ENCODE results near the gene DENND2C.
"Not testable (repeated sequence)": the region's sequence is repeated elsewhere in the genome, so short reads cannot be mapped to it uniquely, and the experiment has no call there.

The DENND2C gene

DNA sequence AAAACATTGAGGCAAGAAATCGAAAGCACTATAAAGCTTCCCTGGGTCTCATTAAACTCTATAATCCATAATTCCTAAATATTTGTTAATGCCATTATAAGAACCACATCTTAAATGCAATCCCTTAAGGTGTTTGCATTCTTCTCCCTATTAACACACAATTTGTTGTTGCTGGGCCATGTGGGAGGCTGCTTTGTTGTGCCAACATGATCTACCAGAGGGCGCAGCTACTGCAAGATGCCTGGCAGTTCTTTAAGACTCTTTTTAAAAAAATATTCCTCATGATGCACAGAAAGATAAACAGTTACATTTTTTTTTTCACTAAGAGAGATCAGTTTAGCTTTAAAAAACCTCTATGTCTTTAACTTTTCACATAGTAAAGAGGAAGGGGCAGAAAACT, 49.4 kb downstream of the DENND2C start:
- in situ Hi-C loops (cut with MboI; ENCODE audit: low pct_unique_long_range_greater_than_20kb, low sequenced_read_pairs), result no loop called here
- DNase-seq, result no peak

DNA sequence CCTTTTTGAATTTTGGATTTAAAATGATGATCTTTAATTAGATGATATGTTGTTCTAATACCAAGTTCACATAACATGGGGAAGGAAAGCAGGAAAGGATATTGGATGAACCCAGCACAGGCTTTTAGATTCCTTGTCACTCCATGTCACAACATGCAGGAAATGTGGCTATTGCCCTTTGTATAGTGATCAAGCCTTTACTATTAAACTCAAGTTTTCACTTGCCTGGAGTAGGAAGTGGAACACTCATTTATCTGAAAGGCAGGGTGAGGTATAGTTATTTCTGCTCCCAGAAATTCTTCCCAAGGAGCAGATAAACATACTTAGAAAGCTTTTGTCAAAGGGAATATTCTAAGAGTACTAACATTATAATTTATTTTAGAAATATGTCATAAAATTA, 51.2 kb downstream of the DENND2C start:
- in situ Hi-C loops (cut with MboI; ENCODE audit: low pct_unique_long_range_greater_than_20kb, low sequenced_read_pairs), result no loop called here

GRCh38 chr1:114610546-114611245, 59.2 kb downstream of the DENND2C start:
- in situ Hi-C loops (cut with MboI; ENCODE audit: low pct_unique_long_range_greater_than_20kb, low sequenced_read_pairs), result no loop called here
- no peak for DNase-seq

More for the DNA sequence above, 51.2 kb downstream of the DENND2C start:
- no peak for DNase-seq

DNA sequence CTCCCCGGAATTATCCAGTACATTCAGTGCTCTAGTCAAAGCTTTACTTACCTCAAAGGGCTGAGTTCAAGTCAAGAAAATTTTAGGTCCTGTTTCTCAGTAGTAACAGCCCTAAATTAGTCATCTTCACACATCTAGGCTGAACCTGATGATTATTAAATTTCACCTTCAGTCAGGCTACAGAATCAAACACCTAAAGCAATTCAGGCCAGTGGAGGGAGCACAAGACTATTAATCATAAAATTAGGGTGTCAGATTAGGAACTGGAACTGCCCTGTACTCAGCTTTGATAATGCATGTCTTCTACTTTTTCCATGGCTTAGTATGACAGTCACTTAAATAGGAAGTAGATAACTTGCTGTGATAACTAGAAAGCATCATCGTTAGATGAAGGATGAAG, 60.0 kb downstream of the DENND2C start:
- in situ Hi-C loops (cut with MboI; ENCODE audit: low pct_unique_long_range_greater_than_20kb, low sequenced_read_pairs), result no loop called here
- DNase-seq, result no peak

DNA sequence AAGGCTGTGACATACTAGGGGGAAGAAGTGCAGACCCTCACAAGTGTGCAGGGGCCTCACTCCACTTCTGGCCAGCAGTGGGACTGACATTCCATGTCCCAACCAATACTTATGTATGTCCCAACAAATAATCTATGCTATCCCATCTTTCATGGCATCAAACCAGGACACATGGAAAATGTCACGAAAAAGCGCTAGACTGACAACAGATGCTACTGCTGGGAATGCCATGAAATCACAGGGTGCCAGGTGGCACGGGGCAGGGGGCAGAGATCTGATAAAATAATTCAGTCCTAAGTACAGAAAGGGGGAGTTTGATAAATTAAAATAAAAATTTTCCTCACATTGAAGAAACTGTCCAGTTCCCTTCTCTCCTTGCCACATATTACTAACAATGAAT, 60.8 kb downstream of the DENND2C start:
- no peak for DNase-seq
- in situ Hi-C loops (cut with MboI; ENCODE audit: low pct_unique_long_range_greater_than_20kb, low sequenced_read_pairs), result no loop called here

DNA sequence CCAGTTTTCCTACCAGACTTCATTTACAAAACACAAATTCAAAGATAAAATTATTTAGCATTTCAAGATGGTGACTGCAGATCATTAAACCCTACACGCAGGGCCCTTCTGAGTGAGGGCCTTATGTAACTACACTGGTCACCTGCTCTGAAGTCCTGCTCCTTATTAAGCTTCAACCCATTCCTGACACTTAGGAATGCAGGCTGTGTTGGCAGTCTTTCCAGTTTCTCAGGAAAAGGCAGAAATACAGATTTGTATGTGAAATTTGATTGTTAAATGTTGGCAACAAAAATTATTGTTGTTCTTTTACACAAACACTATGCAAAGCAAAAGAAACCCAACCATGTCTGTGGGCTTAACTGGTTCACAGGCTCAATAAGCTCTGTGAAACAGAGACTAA, 62.6 kb downstream of the DENND2C start:
- no peak for DNase-seq
- in situ Hi-C loops (cut with MboI; ENCODE audit: low pct_unique_long_range_greater_than_20kb, low sequenced_read_pairs), result no loop called here

DNA sequence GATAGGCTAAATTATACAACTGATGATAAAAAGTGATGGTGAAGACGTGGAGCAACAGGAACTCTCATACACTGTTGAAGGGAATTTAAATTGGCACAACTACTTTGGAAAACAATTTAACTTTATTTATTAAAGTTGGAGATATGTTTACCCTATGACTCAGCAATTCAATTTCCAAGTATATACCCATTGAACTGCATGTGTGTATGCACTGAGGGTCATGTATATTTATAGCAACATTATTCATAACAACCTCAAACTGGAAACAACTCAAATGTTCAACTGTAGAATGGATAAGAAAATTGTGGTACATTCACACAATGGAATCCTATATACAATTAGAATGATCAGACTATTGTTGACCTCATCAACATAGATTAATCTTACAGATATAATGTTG, 71.9 kb downstream of the DENND2C start:
- in situ Hi-C loops (cut with MboI; ENCODE audit: low pct_unique_long_range_greater_than_20kb, low sequenced_read_pairs), result no loop called here
- DNase-seq, result no peak

DNA sequence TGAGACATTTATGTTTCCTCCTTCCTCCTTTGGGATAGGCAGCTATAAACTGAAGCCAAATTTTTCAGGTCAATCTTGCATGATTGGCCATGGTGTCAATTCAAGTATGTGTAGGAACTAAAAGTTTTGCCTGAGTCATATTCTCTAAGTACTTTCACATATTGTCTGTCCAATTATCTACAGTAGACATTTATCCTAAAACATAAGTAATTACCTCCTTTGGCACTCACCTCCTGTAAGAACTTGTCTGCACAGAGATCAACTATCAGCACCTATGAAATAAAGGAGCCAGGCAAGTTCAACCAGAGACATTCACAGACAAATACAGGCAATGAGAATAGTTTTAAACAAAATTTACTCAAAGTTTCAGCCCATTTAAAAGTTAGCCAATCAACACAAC, 74.2 kb downstream of the DENND2C start:
- in situ Hi-C loops (cut with MboI; ENCODE audit: low pct_unique_long_range_greater_than_20kb, low sequenced_read_pairs), result no loop called here
- DNase-seq, result no peak

- DNase-seq, result no peak
- in situ Hi-C loops (cut with MboI; ENCODE audit: low pct_unique_long_range_greater_than_20kb, low sequenced_read_pairs), result no loop called here
These were observed 75.8 kb downstream of the DENND2C start for GRCh38 chr1:114594046-114594445.

DNA sequence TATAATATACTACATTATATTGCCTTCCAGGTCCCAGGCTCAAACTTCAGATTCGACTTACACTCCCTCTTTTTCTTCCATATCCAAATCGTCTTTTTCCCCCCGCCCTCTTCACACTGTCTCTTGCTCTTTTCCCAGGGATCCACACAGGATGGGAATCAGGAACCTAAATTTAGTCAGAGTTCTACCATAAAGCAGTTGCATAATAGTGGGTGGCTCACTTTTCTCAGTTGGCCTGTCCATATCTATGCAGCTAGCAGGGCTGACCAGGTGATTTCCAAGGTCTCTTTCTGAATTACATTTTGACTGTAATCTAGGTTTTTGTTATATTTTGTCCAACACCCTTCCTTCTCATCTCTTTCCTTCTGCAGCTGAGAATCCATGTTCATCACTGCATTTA, 80.7 kb downstream of the DENND2C start:
- no peak for DNase-seq
- in situ Hi-C loops (cut with MboI; ENCODE audit: low pct_unique_long_range_greater_than_20kb, low sequenced_read_pairs), result no loop called here

GRCh38 chr1:114588196-114588689, 81.6 kb downstream of the DENND2C start:
- in situ Hi-C loops (cut with MboI; ENCODE audit: low pct_unique_long_range_greater_than_20kb, low sequenced_read_pairs), result no loop called here
- DNase-seq, result no peak

DNA sequence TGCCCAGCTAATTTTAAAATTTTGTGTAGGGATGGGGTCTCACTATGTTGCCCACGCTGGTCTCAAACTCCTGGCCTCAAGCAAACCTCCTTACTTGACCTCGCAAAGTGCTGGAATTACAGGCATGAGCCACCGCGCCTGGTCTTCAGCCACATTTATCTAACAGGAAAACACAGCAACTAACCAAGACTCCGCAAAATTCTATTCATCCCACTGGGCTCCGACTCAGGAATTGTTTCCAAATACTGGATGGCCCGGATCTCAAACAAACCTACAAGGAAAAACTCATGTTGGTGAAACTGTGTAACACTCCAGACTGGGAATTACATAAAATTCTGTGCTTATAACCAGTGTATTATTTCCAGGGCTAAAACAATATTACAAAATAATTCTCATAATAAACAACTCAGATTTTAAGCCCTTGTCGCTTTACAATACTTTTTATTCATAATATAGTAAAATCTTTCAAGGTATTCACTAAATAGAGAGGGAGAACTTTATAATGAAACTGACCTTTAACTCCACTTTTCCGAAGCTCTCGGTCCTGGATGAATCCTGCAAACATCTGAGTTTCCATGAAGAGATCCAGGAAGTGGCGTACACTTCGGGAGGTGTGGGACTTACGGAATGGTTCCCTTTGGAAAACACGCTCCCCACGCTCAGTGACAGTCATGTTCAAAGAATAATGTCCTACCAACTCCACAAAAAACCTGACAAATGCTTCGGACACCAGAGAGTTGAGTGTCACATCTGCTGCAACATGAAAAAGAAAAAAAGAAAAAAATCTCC, 82.5 kb downstream of the DENND2C start:
- no peak for DNase-seq
- in situ Hi-C loops (cut with MboI; ENCODE audit: low pct_unique_long_range_greater_than_20kb, low sequenced_read_pairs), result no loop called here

DNA sequence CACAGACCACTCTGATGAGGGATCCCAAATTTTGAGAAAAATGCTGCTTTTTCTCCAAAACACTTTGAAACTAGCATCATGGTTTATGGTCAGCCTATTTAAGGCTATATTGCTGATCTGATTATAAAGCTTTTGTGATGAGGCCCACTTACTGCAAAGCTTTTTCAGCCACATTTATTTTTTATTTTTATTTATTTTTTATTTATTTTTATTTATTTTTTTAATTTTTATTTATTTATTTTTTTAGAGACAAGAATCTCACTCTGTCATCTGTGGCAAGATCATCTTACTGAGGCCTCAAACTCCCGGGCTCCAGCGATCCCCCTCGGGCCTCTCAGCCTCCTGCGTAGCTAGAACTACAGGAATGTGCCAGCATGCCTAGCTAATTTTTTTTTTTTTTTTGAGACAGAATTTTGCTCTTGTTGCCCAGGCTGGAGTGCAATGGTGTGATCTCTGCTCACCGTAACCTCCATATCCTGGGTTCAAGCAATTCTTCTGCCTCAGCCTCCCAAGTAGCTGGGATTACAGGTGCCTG, 83.3 kb downstream of the DENND2C start:
- in situ Hi-C loops (cut with MboI; ENCODE audit: low pct_unique_long_range_greater_than_20kb, low sequenced_read_pairs), result no loop called here
- no peak for DNase-seq

- no peak for DNase-seq
- in situ Hi-C loops (cut with MboI; ENCODE audit: low pct_unique_long_range_greater_than_20kb, low sequenced_read_pairs), result no loop called here
These were observed 84.6 kb downstream of the DENND2C start for GRCh38 chr1:114585231-114585630.

DNA sequence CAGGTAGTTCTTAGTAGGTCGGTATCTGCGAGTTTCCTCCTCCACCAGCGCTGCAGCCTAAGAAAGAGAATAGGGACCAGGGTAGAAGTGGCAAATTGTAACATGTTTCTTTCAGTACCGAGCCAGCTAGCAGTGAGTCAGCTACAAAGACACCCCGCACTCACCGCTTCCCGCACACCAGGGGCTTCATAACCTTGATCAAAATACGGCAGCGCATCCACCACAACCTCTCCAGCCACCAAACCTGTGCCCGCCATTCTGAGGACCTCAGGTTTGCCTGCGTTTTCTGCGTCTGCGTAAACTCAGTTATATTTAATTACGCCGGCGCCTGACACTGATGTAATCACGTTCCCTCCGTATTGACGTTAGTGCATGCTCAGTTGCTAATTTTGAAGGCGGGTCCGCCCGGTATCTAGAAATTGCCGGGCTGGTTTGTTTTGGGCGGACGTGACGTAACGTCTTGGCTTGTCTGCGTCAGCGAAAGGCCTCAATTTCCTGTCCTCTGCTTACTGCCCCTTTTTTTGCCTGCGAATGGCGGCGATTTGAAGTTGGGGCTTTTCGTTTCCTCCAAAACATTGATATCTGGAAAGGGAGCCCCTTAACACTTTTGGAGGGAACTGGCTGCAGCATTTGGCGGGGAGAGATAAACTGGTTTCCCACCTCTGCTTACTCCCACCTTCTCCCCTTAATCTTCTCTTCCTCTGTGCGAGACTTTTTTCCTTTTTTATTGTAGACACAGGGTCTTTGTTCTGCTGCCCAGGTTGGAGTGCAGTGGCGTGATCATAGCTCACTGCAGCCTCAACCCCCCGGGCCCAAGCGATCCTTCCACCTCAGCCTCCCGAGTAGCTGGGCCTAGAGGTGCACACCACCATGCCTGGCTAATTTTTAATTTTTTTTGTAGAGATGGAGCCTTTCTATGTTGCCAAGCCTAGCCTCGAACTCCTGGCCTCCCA, 88.2 kb downstream of the DENND2C start, which contains the start of gene BCAS2:
TSS of gene BCAS2 (minus strand) at position 281 of the 953 bp plus-strand sequence. CDS start at position 257, 24 bp downstream.
- in situ Hi-C loops (cut with MboI; ENCODE audit: low pct_unique_long_range_greater_than_20kb, low sequenced_read_pairs), result no loop called here
- DNase-seq, result peak; percentile 99

GRCh38 chr1:114574365-114574764, 95.5 kb downstream of the DENND2C start:
- in situ Hi-C loops (cut with MboI; ENCODE audit: low pct_unique_long_range_greater_than_20kb, low sequenced_read_pairs), result no loop called here

DNA sequence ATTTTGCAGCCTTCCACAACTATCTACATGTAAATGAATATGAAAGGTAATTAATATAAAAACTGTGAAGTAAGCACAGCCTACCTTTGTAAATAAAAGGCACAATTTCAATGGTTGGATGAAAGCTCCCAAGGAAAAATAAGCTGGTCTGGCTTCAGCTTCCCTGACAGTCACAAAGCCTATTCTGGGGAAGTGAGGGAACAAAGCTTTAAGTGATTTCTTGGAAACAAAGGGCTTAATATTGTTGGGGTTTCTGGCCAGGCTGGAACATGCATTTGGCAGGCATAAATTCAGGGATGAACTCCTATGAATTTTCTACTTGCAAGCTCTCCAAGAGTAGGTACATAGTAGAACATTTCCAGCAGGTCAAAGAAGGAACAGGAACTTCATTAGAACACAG, 105.7 kb downstream of the DENND2C start:
- in situ Hi-C loops (cut with MboI; ENCODE audit: low pct_unique_long_range_greater_than_20kb, low sequenced_read_pairs), result no loop called here
- DNase-seq, result no peak

More at GRCh38 chr1:114574365-114574764, 95.5 kb downstream of the DENND2C start:
- DNase-seq, result no peak

GRCh38 chr1:114562978-114563510, 106.8 kb downstream of the DENND2C start:
- in situ Hi-C loops (cut with MboI; ENCODE audit: low pct_unique_long_range_greater_than_20kb, low sequenced_read_pairs); DNase-seq: not testable (repeated sequence)

DNA sequence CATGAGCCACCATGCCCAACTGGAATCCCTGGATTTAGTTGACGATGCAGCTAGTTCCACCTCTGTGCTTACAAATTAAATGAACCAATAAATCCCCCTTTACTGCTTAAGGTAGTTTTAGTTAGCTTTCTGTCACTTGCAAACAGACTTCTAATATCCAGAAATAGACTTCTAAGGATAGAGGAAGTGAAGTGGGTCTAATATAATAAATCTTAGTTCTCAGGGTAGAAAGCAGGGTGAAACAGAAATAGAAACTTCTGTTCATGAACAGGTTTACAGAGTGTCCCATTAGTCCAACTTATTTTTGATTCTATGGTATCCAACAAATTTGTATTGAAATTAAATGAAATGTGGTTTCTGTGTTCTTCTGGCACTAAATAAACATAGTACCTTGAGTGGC, 108.5 kb downstream of the DENND2C start:
- in situ Hi-C loops (cut with MboI; ENCODE audit: low pct_unique_long_range_greater_than_20kb, low sequenced_read_pairs), result no loop called here
- DNase-seq, result no peak

All from KBM-7 (cell line).